Esophagus squamous epithelium (tissue), 5 donors: ENCODE measurements around the gene HFE. TPM values are rescaled to one million over a fixed set of nuclear protein-coding genes. Genes with fewer than 3 reads are reported as not detected.
A peak's percentile ranks its signal among the peaks of the same experiment; 100 is the strongest.

ENCODE experiments used
- DNase-seq: peaks from one replicate; lab custom pipeline; 2025; lab: John Stamatoyannopoulos, UW
- H3K27ac ChIP-seq, 4 donors: fragments of 200-600 bp; sonication (generic); one replicate each; pipeline ENCODE4 v1.5.1; 2016 to 2019; ENCODE audit warnings: mild to moderate bottlenecking in 1 of 4
- H3K27me3 ChIP-seq, 4 donors: fragments of 200-600 bp; sonication (generic); 1 replicate in 3 of 4; 2 replicates in 1 of 4; pipeline versions ENCODE4 v1.5.1 to v1.6.0; 2017 to 2021; ENCODE audit warnings: antibody characterized with exemption in 1 of 4
- H3K36me3 ChIP-seq, 3 donors: fragments of 200-600 bp; sonication (generic); one replicate each; pipeline ENCODE4 v1.5.1; 2016 to 2019
- H3K4me1 ChIP-seq, 3 donors: fragments of 200-600 bp; sonication (generic); one replicate each; pipeline ENCODE4 v1.5.1; 2017 to 2019
- H3K4me3 ChIP-seq, 4 donors: fragments of 200-600 bp; sonication (generic); 1 replicate in 3 of 4; 2 replicates in 1 of 4; pipeline ENCODE4 v1.5.1; 2016 to 2019; ENCODE audit warnings: mild to moderate bottlenecking in 2 of 4, moderate library complexity in 1 of 4
- H3K9me3 ChIP-seq, 3 donors: fragments of 200-600 bp; sonication (generic); one replicate each; pipeline ENCODE4 v1.5.1; 2016 to 2019
- POLR2A ChIP-seq, 4 donors: fragments of 450-650 bp; IDR thresholded peaks; one replicate each; pipeline ENCODE4 v1.6.1; 2017; ENCODE audit warnings: antibody characterized with exemption in 4 of 4, mild to moderate bottlenecking in 4 of 4, moderate library complexity in 3 of 4
- WGBS, 2 donors: methylation state at CpG; one replicate each; pipeline ENCODE4 v1.1.5; 2018; 5-methylcytosine and 5-hydroxymethylcytosine counted together
- intact Hi-C: fragments of 100-400 bp; cut with DNase I; formaldehyde crosslinking; loops from one replicate; pipeline ENCODE4 v1.15.0; 2022
- total RNA-seq, 4 donors: library from RNA; depleted of rRNA; stranded (reverse); fragments of >200 nt; gene quantifications; one replicate each; pipeline ENCODE4 v1.1.0, GENCODE V29; 2016
- TF ChIP-seq, protein P1 (sequence below), 6 experiments: fragments of 450-650 bp in 4 of 6; fragments of 200-600 bp in 2 of 6; sonication (generic) in 2 of 6; IDR thresholded peaks; one replicate each; pipeline ENCODE4 v1.5.1; 2016 to 2019; ENCODE audit warnings: antibody characterized with exemption in 6 of 6, mild to moderate bottlenecking in 4 of 6, moderate library complexity in 4 of 6
- donor health status: DM: yes; HTN: yes; CAD: no.

The HFE gene
- total RNA-seq, 4 donors from 2014 or later = 2.9 to 7.3 (median 4.3) TPM

DNA sequence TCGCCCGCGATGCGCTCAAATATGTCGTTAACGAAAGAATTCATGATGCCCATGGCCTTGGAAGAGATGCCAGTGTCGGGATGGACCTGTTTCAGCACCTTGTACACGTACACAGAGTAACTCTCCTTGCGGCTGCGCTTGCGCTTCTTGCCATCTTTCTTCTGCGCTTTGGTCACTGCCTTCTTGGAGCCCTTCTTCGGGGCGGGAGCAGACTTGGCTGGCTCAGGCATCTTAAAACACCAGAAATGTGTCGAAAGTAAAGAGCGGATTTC, 36.4 kb downstream of the HFE start:
- DNase-seq = no peak

DNA sequence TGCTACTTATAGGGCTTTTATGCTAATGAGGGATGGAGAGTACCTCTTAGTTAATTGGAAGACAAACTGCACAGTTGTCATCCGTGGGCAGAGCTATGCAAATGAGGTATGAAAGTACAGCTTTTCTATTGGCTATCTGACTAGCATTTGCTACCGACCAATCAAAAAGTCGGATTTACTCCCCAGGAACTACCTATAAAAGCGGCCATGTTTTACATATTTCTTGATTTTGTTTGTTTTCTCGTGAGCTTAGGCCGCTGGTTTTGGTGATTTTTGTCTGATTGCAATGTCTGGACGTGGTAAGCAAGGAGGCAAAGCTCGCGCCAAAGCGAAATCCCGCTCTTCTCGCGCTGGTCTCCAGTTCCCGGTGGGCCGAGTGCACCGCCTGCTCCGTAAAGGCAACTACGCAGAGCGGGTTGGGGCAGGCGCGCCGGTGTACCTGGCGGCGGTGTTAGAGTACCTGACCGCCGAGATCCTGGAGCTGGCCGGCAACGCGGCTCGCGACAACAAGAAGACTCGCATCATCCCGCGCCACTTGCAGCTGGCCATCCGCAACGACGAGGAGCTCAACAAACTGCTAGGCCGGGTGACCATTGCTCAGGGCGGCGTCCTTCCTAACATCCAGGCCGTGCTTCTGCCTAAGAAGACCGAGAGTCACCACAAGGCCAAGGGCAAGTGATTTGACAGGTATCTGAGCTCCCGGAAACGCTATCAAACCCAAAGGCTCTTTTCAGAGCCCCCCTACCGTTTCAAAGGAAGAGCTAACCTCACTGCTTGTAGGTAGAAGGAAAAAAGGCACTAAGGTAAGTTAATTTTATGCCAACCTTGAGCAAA, 36.9 kb downstream of the HFE start:
- peaks cover 0 to 18% (median 0%) of the 10 kb centered on the region in 3 donors for H3K36me3 ChIP-seq
- DNase-seq = peak; percentile 72
- intact Hi-C loops = loop anchor here (2.0 to 10.0 kb wide), 3 partner anchors 33 to 1011 kb away; a partner anchor contains a TSS
- H3K4me1 ChIP-seq = peaks cover 16 to 39% (median 19%) of the 10 kb centered on the region in 3 donors
- no peaks in the 10 kb centered on the region for H3K27me3 ChIP-seq
- H3K9me3 ChIP-seq = no peaks in the 10 kb centered on the region
- peak overlapping the region; percentile 78 to 93 (median 80) for H3K4me3 ChIP-seq
- 0% methylated on average over 17 to 21 of the region's 45 CpGs for WGBS, 2 donors
- TF ChIP-seq, protein P1, sequence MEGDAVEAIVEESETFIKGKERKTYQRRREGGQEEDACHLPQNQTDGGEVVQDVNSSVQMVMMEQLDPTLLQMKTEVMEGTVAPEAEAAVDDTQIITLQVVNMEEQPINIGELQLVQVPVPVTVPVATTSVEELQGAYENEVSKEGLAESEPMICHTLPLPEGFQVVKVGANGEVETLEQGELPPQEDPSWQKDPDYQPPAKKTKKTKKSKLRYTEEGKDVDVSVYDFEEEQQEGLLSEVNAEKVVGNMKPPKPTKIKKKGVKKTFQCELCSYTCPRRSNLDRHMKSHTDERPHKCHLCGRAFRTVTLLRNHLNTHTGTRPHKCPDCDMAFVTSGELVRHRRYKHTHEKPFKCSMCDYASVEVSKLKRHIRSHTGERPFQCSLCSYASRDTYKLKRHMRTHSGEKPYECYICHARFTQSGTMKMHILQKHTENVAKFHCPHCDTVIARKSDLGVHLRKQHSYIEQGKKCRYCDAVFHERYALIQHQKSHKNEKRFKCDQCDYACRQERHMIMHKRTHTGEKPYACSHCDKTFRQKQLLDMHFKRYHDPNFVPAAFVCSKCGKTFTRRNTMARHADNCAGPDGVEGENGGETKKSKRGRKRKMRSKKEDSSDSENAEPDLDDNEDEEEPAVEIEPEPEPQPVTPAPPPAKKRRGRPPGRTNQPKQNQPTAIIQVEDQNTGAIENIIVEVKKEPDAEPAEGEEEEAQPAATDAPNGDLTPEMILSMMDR (IDR thresholded peaks at IDR 0.05) = peak in 3 of 6 experiments; percentile 4 to 31 (median 7)
- TF ChIP-seq POLR2A (IDR thresholded peaks at IDR 0.05) = peak; percentile 81 to 100 (median 98)
- peak overlapping the region; percentile 94 to 98 (median 96) for H3K27ac ChIP-seq

More for the DNA sequence above, 36.4 kb downstream of the HFE start:
- intact Hi-C loops = loop anchor here (10.0 kb wide), 2 partner anchors 71 to 1011 kb away; a partner anchor contains a TSS
- H3K27me3 ChIP-seq = no peaks in the 10 kb centered on the region
- TF ChIP-seq, protein P1 (IDR thresholded peaks at IDR 0.05) = peak in 1 of 6 experiments; percentile 6
- TF ChIP-seq POLR2A (IDR thresholded peaks at IDR 0.05) = peak in 2 of 4 donors; percentile 85 to 97
- H3K9me3 ChIP-seq = no peaks in the 10 kb centered on the region
- peaks cover 0 to 13% (median 0%) of the 10 kb centered on the region in 3 donors for H3K36me3 ChIP-seq
- H3K4me1 ChIP-seq = peaks cover 16 to 37% (median 19%) of the 10 kb centered on the region in 3 donors
- 0 to 1% methylated on average over 9 to 10 of the region's 16 CpGs for WGBS, 2 donors
- H3K27ac ChIP-seq = peak overlapping the region; percentile 94 to 98 (median 96)
- peak overlapping the region; percentile 37 to 93 (median 79) for H3K4me3 ChIP-seq

DNA sequence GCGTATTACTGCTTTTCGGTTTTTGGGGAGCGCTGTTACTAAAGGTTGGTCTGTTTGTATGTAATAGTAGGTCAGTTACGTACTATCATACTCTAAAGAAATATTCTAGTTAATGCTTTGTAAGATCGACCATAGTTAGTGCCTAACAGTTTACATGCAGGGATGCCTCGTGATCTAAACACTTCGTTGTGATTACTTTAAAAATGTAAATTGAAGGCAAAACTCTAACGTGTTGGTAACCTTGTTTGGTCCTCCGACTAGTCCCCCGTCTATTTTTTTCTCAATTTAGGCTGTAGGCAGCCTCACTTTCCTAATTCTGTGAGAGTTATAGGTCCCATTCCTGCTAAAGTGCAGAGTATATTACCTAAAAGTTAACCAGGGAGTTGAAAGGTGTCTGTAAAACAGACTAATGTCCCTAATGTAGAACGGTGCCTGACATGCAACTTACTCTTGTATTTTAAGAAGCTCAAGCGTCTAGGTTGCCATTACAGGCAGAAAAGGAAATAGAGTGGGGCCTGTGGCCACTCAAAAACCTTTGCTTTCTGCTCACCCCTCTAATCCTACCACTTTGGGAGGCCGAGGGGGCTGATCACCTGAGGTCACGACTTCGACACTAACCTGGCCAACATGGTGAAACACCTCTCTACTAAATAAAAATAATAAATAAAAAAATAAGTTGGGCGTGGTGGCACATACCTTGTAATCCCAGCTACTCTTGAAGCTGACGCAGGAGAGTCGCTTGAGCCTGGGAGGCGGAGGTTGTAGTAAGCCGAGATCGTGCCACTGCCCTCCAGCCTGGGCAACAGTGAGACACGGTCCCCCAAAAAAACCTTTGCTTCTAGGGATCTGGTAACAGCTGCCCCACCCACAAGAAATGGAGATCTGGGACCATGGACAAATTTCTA, 37.8 kb downstream of the HFE start:
- 0% methylated on average over 19 to 22 of the region's 22 CpGs for WGBS, 2 donors
- H3K36me3 ChIP-seq = peaks cover 0 to 27% (median 0%) of the 10 kb centered on the region in 3 donors
- intact Hi-C loops = loop anchor here (2.0 to 10.0 kb wide), 3 partner anchors 32 to 1010 kb away; a partner anchor contains a TSS
- DNase-seq = no peak
- H3K4me3 ChIP-seq = peak overlapping the region; percentile 78 to 93 (median 80)
- no peaks in the 10 kb centered on the region for H3K9me3 ChIP-seq
- H3K27me3 ChIP-seq = no peaks in the 10 kb centered on the region
- peak overlapping the region; percentile 94 to 98 (median 96) for H3K27ac ChIP-seq
- TF ChIP-seq, protein P1 (IDR thresholded peaks at IDR 0.05) = no peak
- TF ChIP-seq POLR2A (IDR thresholded peaks at IDR 0.05) = peak in 1 of 4 donors; percentile 8
- peaks cover 16 to 46% (median 19%) of the 10 kb centered on the region in 3 donors for H3K4me1 ChIP-seq

DNA sequence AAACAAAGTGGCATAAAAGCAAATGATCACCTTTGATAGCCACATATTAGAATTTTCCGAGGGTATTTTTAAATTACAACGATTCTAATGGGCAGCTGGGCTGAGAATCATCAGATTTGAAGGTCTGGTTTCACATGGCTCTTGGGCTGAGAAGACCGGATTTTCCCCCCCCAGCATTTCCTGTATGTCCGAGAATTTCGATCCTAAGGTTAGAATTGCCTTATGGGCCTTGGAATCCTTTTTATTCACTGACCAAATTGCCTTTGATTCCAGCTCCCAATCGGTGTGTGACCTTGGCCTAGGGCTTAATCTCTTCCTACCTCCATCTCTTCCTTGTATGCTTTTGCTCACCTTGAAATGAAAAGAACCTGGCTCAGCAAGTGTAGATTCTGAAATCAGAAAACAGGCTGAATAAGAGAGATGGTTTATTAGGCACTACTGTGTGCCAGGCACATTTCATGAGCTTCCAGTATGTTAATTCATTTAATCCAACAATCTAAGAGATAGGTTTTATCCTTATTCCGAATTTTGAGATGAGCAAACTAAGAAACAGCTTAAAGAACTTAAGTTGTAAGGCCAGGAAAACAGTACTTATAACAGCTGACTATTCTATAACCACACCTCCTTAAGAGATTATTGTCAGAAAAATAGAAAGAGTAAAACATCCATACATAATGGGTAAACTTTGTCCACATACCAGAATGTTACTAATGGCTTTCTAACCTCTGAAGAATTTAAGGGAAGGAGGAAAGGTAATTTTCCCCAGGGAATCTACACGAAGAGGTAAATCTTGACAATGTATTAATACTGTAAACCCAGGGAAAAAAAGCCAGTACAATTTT, 39.4 kb downstream of the HFE start:
- H3K27ac ChIP-seq = peak overlapping the region; percentile 94 to 98 (median 96)
- TF ChIP-seq, protein P1 (IDR thresholded peaks at IDR 0.05) = no peak
- TF ChIP-seq POLR2A (IDR thresholded peaks at IDR 0.05) = peak in 1 of 4 donors; percentile 19

More for the DNA sequence above, 39.4 kb downstream of the HFE start:
- 5 to 8% methylated on average over 7 to 8 of the region's 8 CpGs for WGBS, 2 donors
- intact Hi-C loops = loop anchor here (10.0 kb wide), 2 partner anchors 68 to 1008 kb away; a partner anchor contains a TSS
- Histone ChIP-seq H3K36me3 (peaks cover 0 to 39% (median 0%) of the 10 kb centered on the region in 3 donors), H3K9me3 (no peaks in the 10 kb centered on the region), H3K27me3 (no peaks in the 10 kb centered on the region), H3K4me1 (peaks cover 23 to 62% (median 24%) of the 10 kb centered on the region in 3 donors), H3K4me3 (peak overlapping the region; percentile 78 to 93 (median 80))
- no peak for DNase-seq
